Stimulated activated CD4-positive, alpha-beta T cell treated with anti-CD3 and anti-CD28 coated beads, Interleukin-12 subunit alpha, Interleukin-12 subunit beta, amount 100 ng/mL, for 4 hours (primary cell): ENCODE data around the gene DLX3.
"Not testable (repeated sequence)": the region's sequence is repeated elsewhere in the genome, so short reads cannot be mapped to it uniquely, and the experiment has no call there.

Source experiments
- DNase-seq: peaks from one replicate; pipeline ENCODE4 v3.0.0-alpha.2; 2020

The DLX3 gene

GRCh38 chr17:49995055-49995738 is at the start of gene DLX3:
Gene DLX3 (minus strand): TSS chr17:49995224. CDS start chr17:49994998, 226 bp downstream.
- DNase-seq, result no peak

GRCh38 chr17:50044483-50044882 is 49.5 kb upstream of the DLX3 start:
- no peak for DNase-seq

- DNase-seq, result no peak
Measured at GRCh38 chr17:50043290-50044148, 48.5 kb upstream of the DLX3 start.

GRCh38 chr17:50042211-50042610 is 47.2 kb upstream of the DLX3 start:
- no peak for DNase-seq

GRCh38 chr17:50040496-50040895 is 45.5 kb upstream of the DLX3 start:
- DNase-seq, result not testable (repeated sequence)

GRCh38 chr17:50039058-50039457 is 44.0 kb upstream of the DLX3 start:
- DNase-seq, result no peak

GRCh38 chr17:50037321-50038107 is 42.5 kb upstream of the DLX3 start:
- DNase-seq, result no peak

GRCh38 chr17:50036455-50037261 is 41.6 kb upstream of the DLX3 start:
- DNase-seq, result no peak

GRCh38 chr17:50035945-50036344 is 40.9 kb upstream of the DLX3 start:
- no peak for DNase-seq

- no peak for DNase-seq
Measured at GRCh38 chr17:50035421-50035879, 40.4 kb upstream of the DLX3 start.

- no peak for DNase-seq
Measured at GRCh38 chr17:50034498-50035364, 39.7 kb upstream of the DLX3 start.

GRCh38 chr17:50033316-50033715 is 38.3 kb upstream of the DLX3 start:
- no peak for DNase-seq

GRCh38 chr17:50029185-50029584 is 34.2 kb upstream of the DLX3 start:
- DNase-seq, result no peak

- no peak for DNase-seq
Measured at GRCh38 chr17:50028736-50029120, 33.7 kb upstream of the DLX3 start.

- no peak for DNase-seq
Measured at GRCh38 chr17:50027881-50028735, 33.1 kb upstream of the DLX3 start.

- no peak for DNase-seq
Measured at GRCh38 chr17:50027172-50027880, 32.3 kb upstream of the DLX3 start.

GRCh38 chr17:50026837-50027171 is 31.8 kb upstream of the DLX3 start:
- peak; percentile 81 for DNase-seq

- DNase-seq, result no peak
Measured at GRCh38 chr17:50026046-50026675, 31.1 kb upstream of the DLX3 start.

- DNase-seq, result no peak
Measured at GRCh38 chr17:50024808-50025207, 29.8 kb upstream of the DLX3 start.
